ENCODE results near the gene MXRA8.

MXRA8 gene

DNA sequence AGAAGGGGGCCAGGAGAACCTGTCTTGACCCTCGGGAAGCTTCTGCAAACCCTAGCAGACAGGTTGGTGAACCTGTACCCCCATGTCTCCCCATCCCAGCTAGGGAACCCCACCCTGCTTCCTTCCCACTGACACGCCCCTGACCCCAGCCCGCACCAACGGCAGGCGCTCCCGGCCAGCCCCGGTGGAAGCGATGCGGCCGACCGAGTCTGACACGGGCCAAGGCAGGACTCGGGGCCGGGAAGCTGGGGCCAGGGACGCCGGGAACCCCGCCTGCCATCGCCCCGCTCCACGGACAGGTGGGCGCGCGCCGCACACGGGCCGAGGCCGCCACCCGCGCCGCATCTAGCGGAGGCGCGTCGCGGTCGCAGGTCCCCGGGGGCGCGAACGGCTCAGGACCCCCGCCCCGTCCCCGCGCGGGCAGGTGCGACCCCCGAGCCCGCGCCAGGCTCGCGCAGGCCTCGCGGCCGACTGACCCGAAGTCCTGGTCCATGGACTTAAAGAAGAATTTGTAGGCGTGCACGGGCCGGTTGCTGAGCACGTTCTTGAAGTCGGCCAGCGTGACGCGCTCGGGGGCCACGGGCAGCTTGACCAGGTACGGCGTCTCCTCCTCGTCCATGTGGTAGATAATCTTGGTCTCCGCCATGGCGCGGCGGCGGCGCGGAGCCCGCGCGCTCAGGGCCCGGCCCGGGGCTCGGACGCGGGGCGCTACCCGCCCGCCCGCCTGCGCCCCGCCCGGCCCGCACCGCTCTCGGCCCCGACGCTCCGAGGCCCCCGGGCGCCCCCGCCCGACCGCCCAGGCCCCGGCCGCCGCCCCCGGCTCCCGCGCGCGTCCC lies 9.7 kb downstream of the MXRA8 start:
- DNase-seq, result no peak

DNA sequence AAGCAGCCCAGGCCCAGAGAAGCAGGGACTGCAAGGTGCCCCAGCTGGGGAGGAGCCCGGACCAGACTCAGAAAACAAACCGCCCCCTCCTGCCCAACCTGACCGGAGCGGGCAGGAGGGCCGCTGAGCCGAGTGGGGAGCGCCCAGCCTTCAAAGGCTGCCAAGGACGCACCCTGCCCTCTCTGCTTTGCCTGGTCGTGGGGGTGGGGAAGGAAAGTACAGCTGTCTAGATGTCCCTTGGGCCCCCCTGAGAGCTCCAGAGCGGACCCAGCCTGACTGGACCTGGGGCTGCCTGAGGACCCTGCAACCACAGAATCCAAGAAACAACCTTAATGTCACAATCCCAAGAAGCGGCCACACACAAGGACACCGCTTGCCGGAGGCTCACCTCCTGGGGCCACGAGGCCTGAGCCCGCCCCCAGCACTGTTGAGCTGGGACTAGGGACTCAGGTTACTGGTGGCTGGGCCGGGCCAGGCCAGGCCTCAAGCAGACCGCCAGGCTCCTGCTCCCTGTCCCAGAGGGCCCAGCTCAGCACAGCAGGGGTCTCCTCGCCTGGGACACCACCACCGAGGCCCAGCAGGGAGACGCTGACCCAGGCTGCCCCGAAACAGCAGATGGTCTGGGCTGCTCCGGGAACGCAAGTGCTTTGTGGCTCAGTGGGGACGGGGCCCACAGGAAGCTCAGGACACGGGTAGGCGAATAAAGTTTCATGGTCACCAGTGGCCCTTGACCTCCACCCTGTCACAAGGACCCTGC lies 10.5 kb downstream of the MXRA8 start:
- DNase-seq, result no peak

DNA sequence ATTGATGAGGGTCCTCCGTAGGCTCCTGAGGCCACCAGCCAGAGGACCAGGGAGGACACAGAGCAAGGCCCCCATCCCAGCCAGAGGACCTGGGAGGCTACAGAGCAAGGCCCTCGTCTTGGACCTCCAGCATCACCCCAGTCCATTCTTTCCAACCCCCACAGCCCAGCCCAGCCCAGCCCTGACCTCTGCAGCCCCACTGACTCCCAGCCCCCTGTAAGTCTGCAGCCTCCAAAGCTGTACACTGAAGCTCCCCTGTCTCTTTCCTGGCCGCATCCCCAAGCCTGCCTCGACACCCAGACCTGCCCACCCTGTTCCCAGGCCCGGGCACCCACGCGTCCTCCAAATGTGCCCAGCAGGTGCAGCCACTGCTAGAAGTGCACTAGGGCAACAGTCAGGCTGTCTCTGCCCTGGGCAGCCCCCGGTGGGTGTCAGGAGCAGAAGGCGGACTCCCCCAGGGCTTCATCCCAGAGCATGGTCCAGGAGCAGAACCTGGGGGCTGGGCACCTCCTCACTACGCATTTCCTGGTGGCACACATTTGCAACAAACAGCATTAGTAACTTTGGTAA lies 11.2 kb downstream of the MXRA8 start:
- DNase-seq, result no peak

DNA sequence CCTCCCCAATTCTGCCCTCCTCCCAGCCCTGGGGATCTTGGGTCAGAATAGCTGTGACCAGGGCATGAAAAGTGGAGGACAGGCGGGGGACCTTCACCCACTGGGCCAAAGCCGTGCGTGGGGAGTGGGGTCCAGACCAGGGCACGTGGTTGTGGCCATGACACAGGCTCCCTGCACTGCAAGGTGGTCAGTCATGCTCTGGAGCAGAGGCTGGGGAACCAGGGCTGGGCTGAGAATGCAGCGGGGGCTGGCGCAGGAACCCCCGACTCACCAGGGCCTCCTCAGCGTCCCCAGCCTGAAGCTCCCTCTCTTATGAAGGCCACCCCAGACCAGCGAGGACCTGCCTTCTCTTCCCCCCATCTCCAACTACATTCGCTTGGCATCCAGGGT lies 11.9 kb downstream of the MXRA8 start:
- no peak for DNase-seq

DNA sequence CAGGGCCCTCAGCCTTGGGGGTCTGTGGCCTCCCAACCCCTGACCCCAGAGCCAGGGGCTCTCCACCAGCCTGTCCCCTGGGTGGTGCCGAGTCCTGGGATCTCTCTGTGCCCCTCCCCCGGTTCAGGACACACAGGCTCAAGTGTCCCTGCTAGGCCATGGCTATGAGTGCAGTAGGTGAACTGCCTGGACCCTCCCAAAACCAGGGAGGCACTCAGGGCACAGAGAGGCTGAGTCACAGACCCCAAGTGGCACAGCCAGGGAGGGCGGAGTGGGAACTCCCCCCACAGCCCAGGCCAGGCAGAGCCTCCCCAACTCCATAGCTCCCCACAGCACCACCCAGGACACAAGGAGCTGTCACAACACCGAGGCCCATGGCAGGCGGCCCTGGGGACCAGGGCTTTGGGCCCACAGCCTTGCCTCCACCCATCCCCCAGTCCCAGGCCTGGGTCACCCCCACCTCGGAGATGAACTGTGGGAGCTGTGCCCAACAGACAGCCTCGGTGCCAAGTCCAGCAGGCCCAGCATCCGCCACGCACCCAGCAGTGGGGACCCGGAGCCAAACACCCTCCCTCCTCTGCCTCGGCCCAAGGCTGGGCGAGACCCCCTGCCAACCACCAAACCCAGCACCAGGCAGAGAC lies 12.4 kb downstream of the MXRA8 start:
- DNase-seq, result no peak

DNA sequence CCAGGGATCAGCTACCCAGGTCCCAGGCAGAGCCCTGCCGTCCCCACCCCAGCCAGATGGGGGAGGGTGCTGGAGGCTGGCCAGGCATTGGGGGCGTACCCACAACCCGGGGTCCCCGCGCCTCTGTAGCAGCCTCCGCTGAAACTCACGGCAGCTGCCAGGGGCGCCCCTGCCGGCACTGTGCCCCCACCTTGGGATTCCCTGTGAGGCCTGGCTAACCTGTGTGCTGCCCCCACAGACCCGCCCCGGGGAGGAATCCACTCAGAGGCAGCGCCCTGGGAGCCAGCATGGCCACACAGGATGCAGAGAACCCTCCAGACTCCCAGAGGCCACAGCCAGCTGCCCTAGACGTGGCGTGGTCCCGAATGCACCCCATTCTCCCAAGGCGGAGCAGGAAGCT lies 13.0 kb downstream of the MXRA8 start:
- DNase-seq, result no peak

DNA sequence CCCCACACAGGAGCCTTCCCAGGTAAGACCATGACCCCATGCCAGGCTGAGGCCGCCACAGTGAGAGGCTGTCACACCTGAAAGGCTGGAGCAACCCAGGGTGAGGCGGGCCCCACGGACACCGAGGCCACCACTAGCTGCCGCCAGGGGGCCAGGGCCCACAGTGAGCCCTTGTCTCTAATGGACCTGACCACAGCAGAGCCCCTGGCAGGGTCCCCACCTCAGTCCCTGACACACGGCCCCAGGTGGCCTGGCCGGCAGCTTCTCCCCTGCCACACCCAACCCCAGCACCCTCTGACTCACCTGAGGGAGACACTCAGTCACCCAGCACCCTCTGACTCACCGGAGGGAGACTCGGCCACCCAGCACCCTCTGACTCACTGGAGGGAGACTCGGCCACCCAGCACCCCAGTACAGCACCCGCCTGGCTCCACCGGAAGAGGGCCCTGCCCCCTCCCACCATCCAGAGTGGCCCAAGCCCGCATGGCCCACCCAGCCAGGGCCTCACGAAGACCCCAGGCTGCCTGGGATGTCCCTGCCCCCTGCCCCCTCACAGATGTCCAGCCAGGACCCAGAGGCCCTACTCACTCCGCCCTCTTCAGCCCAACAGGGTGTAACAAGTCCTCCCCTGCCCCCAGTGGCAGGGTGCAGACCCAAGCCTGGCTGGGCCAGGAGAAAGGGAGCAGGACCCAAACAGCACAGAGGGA lies 13.5 kb downstream of the MXRA8 start:
- DNase-seq, result no peak

DNA sequence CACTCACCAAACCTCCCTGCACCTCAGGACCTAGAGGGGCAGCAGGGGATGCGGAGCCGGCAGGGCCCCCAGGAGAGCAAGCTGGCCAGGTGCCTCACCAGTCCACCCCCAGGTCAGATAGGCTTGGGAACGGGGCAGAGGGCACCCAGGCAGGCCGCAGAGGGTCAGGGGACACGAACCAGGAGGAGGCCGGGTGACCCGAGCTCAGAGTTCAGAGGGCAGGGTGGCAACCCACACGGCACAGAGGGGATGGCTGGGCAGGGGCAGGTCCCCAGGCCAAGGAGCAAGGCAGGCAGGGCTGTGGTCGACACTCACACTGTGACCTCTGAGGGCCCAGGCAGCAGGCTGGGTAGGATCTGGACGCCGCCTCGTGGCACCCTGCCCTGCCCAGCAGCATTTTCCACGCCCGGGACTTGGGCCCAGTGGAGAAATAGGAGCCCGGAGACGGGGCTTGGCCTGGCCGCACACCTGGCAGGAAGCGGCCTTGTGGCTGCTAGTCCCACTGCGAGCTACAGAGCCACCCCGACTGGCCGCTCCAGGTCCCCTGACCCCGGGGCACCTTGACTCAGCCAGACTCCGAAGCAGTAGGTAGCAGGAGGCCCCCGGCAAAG lies 14.4 kb downstream of the MXRA8 start:
- DNase-seq, result no peak

DNA sequence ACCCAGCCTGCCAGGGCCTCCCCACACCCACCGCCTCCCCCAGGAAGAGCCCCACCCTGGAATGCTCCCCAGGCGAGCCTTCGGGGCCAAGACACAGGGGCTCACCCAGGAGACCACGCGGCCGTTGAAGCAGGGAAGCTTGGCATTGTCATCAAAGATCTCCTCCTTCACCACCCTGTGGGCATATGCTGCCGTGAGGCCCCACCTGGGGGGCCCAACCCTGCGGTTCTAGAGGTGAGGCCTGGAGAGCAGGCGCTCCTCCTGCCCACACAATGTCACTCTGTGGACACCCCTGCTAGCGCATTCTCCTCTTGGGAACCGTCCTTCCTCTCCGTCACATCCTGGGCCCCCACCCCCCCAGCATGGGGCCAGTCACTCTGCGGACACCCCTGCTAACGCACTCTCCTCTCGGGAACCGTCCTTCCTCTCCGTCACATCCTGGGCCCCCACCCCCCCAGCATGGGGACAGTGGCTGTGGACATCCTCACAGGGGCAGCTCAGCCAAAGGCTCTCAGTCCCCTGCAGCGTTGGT lies 15.7 kb downstream of the MXRA8 start:
- no peak for DNase-seq

DNA sequence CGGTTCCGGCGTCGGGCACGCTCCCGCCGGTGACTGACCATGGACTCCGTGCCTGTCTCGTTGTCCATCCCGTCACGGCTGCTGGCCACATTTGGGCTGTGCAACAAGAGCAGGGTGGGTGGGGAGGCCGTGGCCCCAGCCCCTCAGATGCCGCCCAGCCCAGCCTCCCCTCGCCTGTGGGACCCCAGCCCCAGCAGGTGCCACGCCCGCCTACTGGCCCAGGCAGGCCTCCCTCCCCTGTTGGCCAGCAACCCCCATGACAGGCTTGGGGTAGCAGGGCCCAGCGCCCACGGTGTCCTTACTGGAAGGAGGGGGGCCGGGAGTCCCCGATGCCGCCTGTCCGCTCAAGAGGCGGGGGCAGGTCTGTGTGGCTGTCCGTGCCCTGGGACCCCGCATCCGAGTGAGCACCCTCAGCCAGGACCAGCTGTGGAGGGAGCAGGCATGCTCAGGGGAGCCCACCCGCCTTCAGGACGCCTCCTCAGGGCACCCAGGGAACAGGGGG lies 16.2 kb downstream of the MXRA8 start:
- DNase-seq, result no peak

DNA sequence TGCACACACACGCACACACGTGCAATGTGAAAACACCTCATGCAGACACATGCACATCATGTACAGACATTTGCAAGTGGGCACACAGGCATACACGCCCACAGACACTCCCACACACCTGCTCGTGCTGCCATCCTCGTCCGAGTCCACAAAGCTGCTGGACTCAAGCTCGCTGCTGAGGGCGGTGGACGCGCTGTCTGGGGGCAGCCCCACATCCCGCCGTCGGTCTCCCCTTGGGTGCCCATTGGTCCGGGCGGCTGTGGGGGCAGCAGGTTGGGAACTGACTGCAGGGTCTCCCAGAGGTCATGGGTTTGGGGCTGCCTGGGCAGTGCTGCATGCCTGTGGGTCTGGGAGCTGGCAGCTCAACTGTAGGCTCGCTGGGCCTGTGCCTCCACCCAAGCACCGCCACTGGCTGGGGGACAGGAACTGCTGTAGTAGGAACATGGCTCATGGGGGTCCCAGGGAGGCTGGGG lies 16.8 kb downstream of the MXRA8 start:
- no peak for DNase-seq

DNA sequence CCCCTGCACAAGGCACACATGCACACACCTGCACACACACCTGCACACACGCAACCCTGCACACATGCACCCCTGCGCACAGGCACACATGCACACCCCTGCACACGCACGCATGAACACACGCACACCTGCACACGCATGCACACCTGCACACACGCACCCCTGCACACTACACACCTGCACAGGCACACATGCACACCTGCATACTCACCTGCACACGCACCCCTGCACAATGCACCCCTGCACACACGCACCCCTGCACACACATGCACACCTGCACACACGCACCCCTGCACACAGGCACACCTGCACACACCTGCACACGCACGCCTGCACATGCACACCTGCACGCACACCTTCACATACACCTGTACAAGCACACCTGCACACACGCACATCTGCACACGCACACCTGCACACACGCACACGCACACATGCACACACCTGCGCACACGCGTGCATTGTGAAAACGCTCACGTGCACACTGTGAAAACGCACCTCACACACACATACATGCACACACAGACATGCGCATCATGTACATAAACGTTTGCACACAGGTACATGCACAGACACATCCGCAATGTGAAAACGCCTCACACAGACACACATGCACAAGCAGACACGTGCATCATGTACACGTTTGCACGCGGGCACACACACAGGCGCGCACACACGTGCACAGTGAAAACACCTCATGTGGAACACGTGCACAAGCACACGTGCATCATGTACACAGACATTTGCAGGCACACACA lies 17.4 kb downstream of the MXRA8 start:
- no peak for DNase-seq

DNA sequence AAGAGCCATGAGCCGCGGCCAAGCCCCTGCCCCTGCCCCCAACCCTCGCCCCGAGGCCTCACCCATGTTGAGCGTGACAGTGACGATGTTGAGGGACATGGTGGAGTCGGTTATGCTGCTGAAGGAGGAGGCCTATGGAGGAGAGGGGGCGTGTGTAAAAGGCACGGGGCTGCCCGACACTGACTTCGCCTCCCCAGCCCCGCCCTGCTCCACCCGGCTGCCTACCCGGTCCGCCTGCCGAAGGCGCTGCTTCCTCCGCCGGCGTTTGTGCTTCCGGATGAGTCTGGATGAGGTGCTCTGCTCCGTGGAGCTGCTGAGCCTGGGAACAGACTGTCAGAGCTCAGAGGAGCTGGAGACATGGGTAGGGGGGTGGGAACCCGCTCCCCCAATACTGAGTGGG lies 18.2 kb downstream of the MXRA8 start:
- DNase-seq, result no peak

DNA sequence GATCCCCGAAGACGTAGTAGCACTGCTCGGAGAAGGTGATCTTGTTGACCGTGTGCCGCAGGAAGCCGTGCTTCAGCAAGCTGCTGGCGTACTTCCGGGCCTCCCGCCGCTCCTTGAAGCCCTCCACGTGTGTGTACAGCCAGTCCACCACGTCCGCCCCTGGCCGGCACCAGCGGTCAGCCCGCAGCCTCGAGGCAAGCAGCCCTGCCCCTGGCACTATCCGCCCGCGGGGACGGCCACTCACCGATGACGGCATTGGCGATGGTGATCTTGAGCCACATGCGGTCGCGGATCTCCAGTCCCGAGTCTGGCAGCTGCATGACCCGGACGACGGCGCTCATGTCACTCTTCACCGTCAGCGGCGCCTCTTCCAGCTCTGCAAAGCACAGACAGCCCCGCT lies 20.1 kb downstream of the MXRA8 start:
- no peak for DNase-seq

DNA sequence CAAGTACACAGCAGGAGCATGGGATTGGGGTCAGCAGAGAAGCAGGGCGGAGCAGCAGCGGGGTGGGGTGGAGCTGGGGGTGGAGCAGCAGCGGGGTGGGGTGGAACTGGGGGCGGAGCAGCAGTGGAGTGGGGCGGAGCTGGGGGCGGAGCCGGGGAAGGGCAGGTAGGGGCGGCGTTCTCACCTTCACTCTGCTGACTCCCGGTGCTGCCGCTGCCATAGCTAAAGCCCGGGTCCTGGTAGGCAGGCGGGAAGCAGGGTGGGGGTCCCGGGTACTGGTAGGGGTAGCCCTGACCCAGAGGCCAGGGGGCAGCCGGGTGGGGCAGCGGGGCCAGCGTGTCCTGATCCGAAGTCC lies 20.6 kb downstream of the MXRA8 start:
- DNase-seq, result no peak

DNA sequence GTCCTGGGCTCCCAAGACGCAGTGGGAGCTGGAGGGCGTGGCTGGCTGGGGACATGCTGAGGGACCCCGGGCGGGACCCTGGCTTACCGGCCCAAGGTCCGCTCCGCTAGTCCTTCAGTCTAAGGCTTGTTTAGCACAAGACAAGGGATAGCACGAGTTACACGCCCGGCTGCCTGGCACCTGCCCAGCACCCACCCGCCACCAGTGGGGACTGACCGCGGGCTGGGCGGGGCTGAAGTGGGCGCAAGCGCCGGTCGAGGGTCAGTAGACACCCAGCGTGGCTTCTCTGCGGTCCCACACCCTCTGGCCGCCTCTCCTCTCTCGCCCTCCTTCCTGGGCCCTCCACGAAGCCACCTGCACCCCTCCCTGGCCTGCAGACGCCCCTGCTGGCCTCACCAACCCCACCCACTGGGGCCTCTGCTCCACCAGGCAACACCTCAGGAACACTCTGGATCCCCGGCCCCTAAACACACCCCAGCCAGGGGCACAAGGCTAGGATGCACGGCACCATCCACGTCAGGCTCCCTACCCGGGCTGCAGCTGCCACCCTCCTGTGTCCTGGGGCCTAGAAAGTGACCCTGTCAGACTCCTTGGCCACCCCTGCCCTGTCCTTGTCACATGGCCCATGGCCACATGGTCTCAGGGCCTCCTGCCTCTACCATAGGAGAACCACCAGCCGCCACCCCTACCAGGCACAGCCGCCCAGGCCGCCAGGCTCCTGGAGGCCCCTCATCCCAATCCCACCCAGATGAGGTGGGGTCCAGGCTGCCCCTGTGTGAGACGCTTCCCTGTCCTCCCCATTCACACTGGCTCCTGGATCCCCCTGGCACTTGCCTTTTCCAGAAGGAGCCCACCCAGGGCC lies 21.2 kb downstream of the MXRA8 start:
- no peak for DNase-seq

DNA sequence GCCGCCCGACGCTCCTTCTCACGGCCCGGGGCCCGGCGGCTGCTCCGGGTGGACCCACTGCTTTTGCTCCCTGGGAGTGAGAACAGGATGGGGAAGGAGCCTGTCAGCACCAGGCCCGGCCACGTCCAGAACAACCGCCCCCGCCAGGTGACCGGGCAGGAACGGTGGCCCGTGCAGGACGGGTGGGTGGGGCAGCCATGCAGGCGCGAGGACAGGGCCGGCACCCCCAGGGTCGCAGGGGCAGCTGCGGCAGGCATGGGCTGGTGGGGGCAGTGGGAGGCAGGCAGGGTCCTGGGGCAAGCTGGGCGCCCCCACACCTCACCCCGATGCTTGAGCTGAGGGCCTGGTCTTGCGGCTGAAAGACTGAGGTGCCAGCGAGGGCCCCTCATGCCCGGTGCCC lies 21.9 kb downstream of the MXRA8 start:
- DNase-seq, result no peak

DNA sequence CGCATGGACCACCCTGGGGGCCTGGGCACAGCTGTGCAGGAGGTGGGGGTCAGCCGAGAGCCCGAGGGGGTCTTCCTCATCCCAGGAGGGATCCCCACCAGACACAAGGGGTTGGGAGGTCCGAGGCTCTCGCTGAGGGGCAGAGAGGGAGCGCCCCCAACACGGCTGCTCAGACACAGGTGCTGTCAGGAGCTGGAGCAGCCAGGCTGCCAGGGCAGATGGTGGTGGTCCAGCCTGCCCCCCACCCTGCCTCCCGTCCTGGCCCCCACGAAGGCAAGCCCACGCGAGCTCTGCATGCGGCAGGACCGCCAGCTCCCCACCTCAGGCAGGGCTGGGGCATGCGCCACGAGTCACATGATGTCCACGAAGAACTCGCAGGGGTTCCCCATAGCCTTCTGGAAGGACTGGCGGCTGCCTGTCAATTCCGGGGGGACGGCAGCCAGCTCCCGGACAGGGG lies 22.5 kb downstream of the MXRA8 start:
- no peak for DNase-seq

DNA sequence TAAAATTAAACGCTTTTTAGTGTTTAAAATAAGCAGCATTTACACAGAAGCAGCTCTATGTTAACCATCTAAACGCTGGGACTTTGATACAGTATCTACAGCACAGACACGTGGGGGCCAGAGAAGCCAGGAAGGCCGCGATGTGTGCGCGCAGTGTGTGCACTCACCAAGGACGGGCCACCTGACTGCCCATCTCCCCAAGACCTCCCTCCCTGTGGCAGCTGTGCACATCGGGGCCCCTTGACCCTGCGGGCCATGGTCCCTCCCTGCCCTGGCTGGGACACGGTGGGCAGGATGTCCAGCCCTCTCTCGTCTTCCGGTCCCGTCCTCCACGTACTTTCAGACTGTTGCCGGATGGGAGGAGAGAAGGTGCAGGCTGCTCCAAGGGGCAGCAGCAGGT lies 23.1 kb downstream of the MXRA8 start:
- DNase-seq, result no peak

DNA sequence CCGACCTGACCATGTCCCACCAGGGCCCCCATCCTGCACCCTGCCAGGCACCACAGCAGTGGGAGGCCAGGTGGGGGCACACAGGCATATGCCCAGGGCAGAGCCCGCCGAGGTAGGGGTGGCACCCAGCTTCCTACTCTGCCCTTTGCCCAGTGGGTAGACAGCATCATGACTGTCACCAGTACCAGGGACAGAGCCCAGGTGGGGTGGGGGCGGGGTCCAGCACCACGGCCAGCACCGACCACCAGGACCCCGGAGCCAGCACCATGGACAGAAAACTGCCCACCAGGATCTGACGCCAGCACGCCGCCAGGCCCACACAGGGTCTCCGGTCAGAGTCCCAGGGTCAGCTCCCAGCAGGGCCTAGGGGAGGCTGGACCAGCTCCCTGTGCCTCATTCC lies 23.5 kb downstream of the MXRA8 start:
- no peak for DNase-seq

Data from NCI-H1092 treated with DMSO at 0.1 percent for 48 hours (cell line).